ENCODE measurements around the gene MLKL. TPM values are rescaled to one million over a fixed set of nuclear protein-coding genes. Genes with fewer than 3 reads are reported as not detected.

Gene MLKL
- total RNA-seq, 2 experiments from 2014 or later: 30.3 TPM

GRCh38 chr16:74740795-74741304 is 40.2 kb upstream of the MLKL start:
- H3K27ac Mint-ChIP-seq: no peak overlapping the region
- no peaks in the 10 kb centered on the region for H3K9me3 Mint-ChIP-seq (ENCODE audit: low read depth)
- H3K27me3 Mint-ChIP-seq: peaks cover 2% of the 10 kb centered on the region
- no peaks in the 10 kb centered on the region for H3K36me3 Mint-ChIP-seq (ENCODE audit: low read depth)
- ChIA-PET POLR2A (no interaction called here), CTCF (interaction anchor here (0.6 kb wide), 1 partner anchor 371 kb away, joined by 3 read pairs; no protein-coding TSS in a partner anchor)
- H3K4me3 Mint-ChIP-seq: no peak overlapping the region
- no peaks in the 10 kb centered on the region for H3K4me1 Mint-ChIP-seq
- DNase-seq: no peak
- intact Hi-C loops (cut with DNase I, micrococcal nuclease): no loop called here
- ATAC-seq: peak; percentile 19

- ChIA-PET POLR2A (no interaction called here), CTCF (interaction anchor here (1.3 kb wide), 1 partner anchor 11 kb away, joined by 6 read pairs; no protein-coding TSS in a partner anchor)
- DNase-seq (no peak), ATAC-seq (no peak)
- no peaks in the 10 kb centered on the region for H3K4me1 Mint-ChIP-seq
- peaks cover 2% of the 10 kb centered on the region for H3K27me3 Mint-ChIP-seq
- H3K9me3 Mint-ChIP-seq (ENCODE audit: low read depth): no peaks in the 10 kb centered on the region
- no peaks in the 10 kb centered on the region for H3K36me3 Mint-ChIP-seq (ENCODE audit: low read depth)
- H3K4me3 Mint-ChIP-seq: no peak overlapping the region
- no peak overlapping the region for H3K27ac Mint-ChIP-seq
- intact Hi-C loops (cut with DNase I, micrococcal nuclease): no loop called here
Observed at GRCh38 chr16:74739275-74739674, 38.6 kb upstream of the MLKL start.

DNA sequence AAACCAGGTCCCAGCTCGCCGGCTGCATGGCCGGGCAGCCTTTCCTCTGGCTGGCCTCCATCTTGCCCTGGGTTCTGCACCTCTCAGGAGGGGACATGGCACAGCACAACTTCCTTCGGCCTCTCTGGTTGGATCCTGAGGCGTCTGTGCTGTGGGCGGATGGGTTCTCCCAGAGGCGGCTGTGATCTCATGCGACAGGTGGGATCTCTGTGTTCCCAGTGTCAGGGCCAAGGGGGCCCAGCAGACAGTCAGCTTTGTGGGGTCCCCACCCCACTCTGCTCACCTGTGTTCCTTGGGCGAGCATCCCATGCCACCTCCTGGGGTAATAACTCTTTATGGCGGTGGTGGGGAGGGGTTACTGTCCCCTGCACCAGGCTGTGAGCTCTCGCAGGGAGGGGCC is 38.2 kb upstream of the MLKL start:
- H3K27ac Mint-ChIP-seq: no peak overlapping the region
- H3K4me3 Mint-ChIP-seq: no peak overlapping the region
- CTCF ChIA-PET: interaction anchor here (1.0 to 1.3 kb wide), 2 partner anchors 11 to 37 kb away, joined by 3 to 6 read pairs; no protein-coding TSS in a partner anchor

GRCh38 chr16:74738113-74738541 is 37.5 kb upstream of the MLKL start:
- H3K4me3 Mint-ChIP-seq: no peak overlapping the region

More for the DNA sequence above, 38.2 kb upstream of the MLKL start:
- peaks cover 2% of the 10 kb centered on the region for H3K27me3 Mint-ChIP-seq
- intact Hi-C loops (cut with DNase I, micrococcal nuclease): no loop called here
- no peaks in the 10 kb centered on the region for H3K36me3 Mint-ChIP-seq (ENCODE audit: low read depth)
- no peaks in the 10 kb centered on the region for H3K9me3 Mint-ChIP-seq (ENCODE audit: low read depth)
- POLR2A ChIA-PET: no interaction called here
- DNase-seq (no peak), ATAC-seq (no peak)
- no peaks in the 10 kb centered on the region for H3K4me1 Mint-ChIP-seq

GRCh38 chr16:74737521-74737920 is 36.9 kb upstream of the MLKL start:
- peaks cover 2% of the 10 kb centered on the region for H3K27me3 Mint-ChIP-seq
- H3K27ac Mint-ChIP-seq: no peak overlapping the region
- ChIA-PET CTCF (no interaction called here), POLR2A (no interaction called here)
- no peak overlapping the region for H3K4me3 Mint-ChIP-seq
- no peaks in the 10 kb centered on the region for H3K4me1 Mint-ChIP-seq
- ATAC-seq: no peak
- H3K9me3 Mint-ChIP-seq (ENCODE audit: low read depth): no peaks in the 10 kb centered on the region
- intact Hi-C loops (cut with DNase I, micrococcal nuclease): no loop called here
- DNase-seq: no peak
- no peaks in the 10 kb centered on the region for H3K36me3 Mint-ChIP-seq (ENCODE audit: low read depth)

More at GRCh38 chr16:74738113-74738541, 37.5 kb upstream of the MLKL start:
- no peak overlapping the region for H3K27ac Mint-ChIP-seq
- ATAC-seq (no peak), DNase-seq (no peak)
- peaks cover 2% of the 10 kb centered on the region for H3K27me3 Mint-ChIP-seq
- ChIA-PET POLR2A (no interaction called here), CTCF (interaction anchor here (1.0 to 1.3 kb wide), 2 partner anchors 10 to 37 kb away, joined by 3 to 6 read pairs; no protein-coding TSS in a partner anchor)
- H3K9me3 Mint-ChIP-seq (ENCODE audit: low read depth): no peaks in the 10 kb centered on the region
- intact Hi-C loops (cut with DNase I, micrococcal nuclease): no loop called here
- H3K4me1 Mint-ChIP-seq: no peaks in the 10 kb centered on the region
- no peaks in the 10 kb centered on the region for H3K36me3 Mint-ChIP-seq (ENCODE audit: low read depth)

- no peak overlapping the region for H3K4me3 Mint-ChIP-seq
- ATAC-seq (no peak), DNase-seq (no peak)
- intact Hi-C loops (cut with DNase I, micrococcal nuclease): no loop called here
- no peaks in the 10 kb centered on the region for H3K4me1 Mint-ChIP-seq
- ChIA-PET CTCF (interaction anchor here (1.4 kb wide), 1 partner anchor 10 kb away, joined by 5 read pairs; no protein-coding TSS in a partner anchor), POLR2A (no interaction called here)
- peaks cover 2% of the 10 kb centered on the region for H3K27me3 Mint-ChIP-seq
- H3K36me3 Mint-ChIP-seq (ENCODE audit: low read depth): no peaks in the 10 kb centered on the region
- no peaks in the 10 kb centered on the region for H3K9me3 Mint-ChIP-seq (ENCODE audit: low read depth)
- no peak overlapping the region for H3K27ac Mint-ChIP-seq
Observed at GRCh38 chr16:74736531-74737157, 36.0 kb upstream of the MLKL start.

DNA sequence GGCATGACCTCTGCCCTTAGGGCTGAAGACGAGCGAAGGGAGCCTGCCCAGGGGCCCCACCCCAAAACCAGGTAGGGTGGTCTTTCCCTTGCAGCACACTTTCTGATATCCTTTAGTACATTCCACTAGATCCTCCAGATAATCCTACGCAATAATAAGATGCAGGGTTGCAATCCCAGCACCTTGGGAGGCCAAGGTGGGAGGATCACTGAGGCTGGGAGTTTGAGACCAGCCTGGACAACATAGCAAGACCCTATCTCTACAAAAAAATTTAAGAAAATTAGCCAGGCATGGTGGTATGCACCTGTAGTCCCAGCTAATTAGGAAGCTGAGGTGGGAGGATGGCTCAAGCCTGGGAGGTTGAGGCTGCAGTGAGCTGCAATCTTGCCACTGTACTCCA is 34.9 kb upstream of the MLKL start:
- Mint-ChIP-seq H3K9me3 (ENCODE audit: low read depth) (no peaks in the 10 kb centered on the region), H3K4me3 (no peak overlapping the region), H3K36me3 (ENCODE audit: low read depth) (no peaks in the 10 kb centered on the region), H3K27me3 (peaks cover 2% of the 10 kb centered on the region), H3K4me1 (peaks cover 3% of the 10 kb centered on the region), H3K27ac (no peak overlapping the region)
- ChIA-PET CTCF (interaction anchor here (0.5 to 1.4 kb wide), 2 partner anchors 9 to 248 kb away, joined by 3 to 5 read pairs; no protein-coding TSS in a partner anchor), POLR2A (no interaction called here)
- DNase-seq (no peak), ATAC-seq (no peak)
- intact Hi-C loops (cut with DNase I, micrococcal nuclease): no loop called here

- H3K36me3 Mint-ChIP-seq (ENCODE audit: low read depth): no peaks in the 10 kb centered on the region
- peaks cover 7% of the 10 kb centered on the region for H3K4me1 Mint-ChIP-seq
- H3K27ac Mint-ChIP-seq: no peak overlapping the region
- intact Hi-C loops (cut with DNase I, micrococcal nuclease): no loop called here
- POLR2A ChIA-PET: no interaction called here
- peaks cover 2% of the 10 kb centered on the region for H3K27me3 Mint-ChIP-seq
- ATAC-seq (no peak), DNase-seq (no peak)
- H3K9me3 Mint-ChIP-seq (ENCODE audit: low read depth): no peaks in the 10 kb centered on the region
- CTCF ChIA-PET: interaction anchor here (1.4 kb wide), 1 partner anchor 8 kb away, joined by 5 read pairs; no protein-coding TSS in a partner anchor
- no peak overlapping the region for H3K4me3 Mint-ChIP-seq
Observed at GRCh38 chr16:74735162-74735452, 34.4 kb upstream of the MLKL start.

DNA sequence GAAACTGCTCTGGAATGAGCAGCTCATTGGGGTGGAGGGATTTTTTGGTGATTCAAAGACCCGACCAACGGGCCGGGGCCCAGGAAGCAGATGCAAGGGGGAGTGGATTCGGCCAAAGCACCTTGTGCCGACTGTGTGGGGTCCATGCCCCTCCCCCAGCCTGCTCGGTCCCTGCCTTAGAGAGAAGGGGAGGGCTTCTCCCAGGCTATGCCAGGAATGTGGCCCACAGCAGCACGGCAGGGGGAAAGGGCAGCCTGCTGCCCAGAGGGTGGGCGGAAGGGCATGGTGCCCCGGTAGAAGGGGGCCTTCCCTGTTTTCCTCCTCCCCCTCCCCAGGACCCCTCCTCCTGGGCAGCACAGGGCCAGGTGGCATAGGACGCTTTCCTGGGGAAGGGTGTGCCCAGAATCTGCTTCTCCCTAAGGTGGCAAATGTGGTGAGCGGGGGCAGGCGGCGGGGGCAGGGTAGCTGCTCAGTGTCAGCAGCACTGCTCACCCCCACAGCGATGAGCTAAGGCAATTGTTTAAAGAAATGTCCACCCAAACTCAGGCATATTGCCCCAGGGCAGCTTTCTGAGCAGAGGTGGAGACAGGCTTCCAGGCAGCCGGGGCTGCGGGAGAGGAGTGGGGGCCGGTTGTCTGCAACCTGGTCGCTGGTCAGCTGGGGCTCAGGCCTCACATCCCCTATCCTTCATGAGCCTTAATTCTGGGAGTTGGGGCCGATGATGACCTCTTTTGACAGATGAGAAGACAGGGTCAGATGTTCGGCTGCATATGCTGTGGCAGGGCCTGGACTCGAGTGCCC is 33.9 kb upstream of the MLKL start:
- no peak for DNase-seq
- ChIA-PET POLR2A (no interaction called here), CTCF (interaction anchor here (0.6 kb wide), 1 partner anchor 108 kb away, joined by 3 read pairs; no protein-coding TSS in a partner anchor)
- no peaks in the 10 kb centered on the region for H3K27me3 Mint-ChIP-seq
- peaks cover 11% of the 10 kb centered on the region for H3K4me1 Mint-ChIP-seq
- no peak overlapping the region for H3K4me3 Mint-ChIP-seq
- no peaks in the 10 kb centered on the region for H3K36me3 Mint-ChIP-seq (ENCODE audit: low read depth)
- ATAC-seq: no peak
- H3K9me3 Mint-ChIP-seq (ENCODE audit: low read depth): no peaks in the 10 kb centered on the region
- no peak overlapping the region for H3K27ac Mint-ChIP-seq
- intact Hi-C loops (cut with DNase I, micrococcal nuclease): no loop called here

- H3K4me1 Mint-ChIP-seq: peaks cover 12% of the 10 kb centered on the region
- ChIA-PET POLR2A (no interaction called here), CTCF (interaction anchor here (0.6 to 1.4 kb wide), 2 partner anchors 23 to 129 kb away, joined by 3 read pairs; no protein-coding TSS in a partner anchor)
- no peaks in the 10 kb centered on the region for H3K27me3 Mint-ChIP-seq
- no peaks in the 10 kb centered on the region for H3K36me3 Mint-ChIP-seq (ENCODE audit: low read depth)
- ATAC-seq (no peak), DNase-seq (no peak)
- H3K27ac Mint-ChIP-seq: no peak overlapping the region
- no peak overlapping the region for H3K4me3 Mint-ChIP-seq
- no peaks in the 10 kb centered on the region for H3K9me3 Mint-ChIP-seq (ENCODE audit: low read depth)
- intact Hi-C loops (cut with DNase I, micrococcal nuclease): no loop called here
Observed at GRCh38 chr16:74732707-74733350, 32.2 kb upstream of the MLKL start.

DNA sequence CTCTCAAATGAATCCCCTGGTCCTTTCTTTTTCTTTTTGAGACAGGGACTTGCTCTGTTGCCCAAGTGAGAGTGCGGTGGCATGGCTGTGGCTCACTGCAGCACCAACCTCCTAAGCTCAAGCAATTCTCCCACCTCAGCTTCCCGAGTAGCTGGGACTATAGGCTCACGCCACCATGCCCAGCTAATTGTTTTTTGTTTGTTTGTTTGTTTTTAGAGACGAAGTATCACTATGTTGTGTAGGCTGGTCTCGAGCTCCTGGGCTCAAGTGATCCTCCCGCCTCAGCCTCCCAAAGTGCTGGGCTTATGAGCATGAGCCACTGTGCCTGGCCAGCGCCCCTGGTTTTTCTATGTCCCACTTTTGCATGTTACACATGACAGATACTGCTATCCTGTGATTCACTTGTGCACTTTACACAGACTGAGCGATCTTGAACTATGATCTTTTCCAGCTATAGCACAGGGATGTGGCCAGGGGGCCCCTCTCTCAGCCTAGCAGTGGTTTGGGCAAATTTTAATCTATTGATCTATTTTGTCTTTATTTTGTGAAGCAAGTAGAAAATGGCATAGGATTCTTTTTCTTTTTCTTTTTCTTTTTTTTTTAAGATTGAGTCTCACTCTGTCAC is 31.3 kb upstream of the MLKL start:
- intact Hi-C loops (cut with DNase I, micrococcal nuclease): no loop called here
- H3K27ac Mint-ChIP-seq: no peak overlapping the region
- no peaks in the 10 kb centered on the region for H3K27me3 Mint-ChIP-seq
- peaks cover 2% of the 10 kb centered on the region for H3K9me3 Mint-ChIP-seq (ENCODE audit: low read depth)
- peaks cover 12% of the 10 kb centered on the region for H3K4me1 Mint-ChIP-seq
- CTCF ChIA-PET: interaction anchor here (0.6 to 1.2 kb wide), 4 partner anchors 16 to 131 kb away, joined by 3 to 4 read pairs (median 3); no protein-coding TSS in a partner anchor
- ATAC-seq: no peak
- POLR2A ChIA-PET: interaction anchor here (0.7 kb wide), 1 partner anchor 21 kb away, joined by 3 read pairs; no protein-coding TSS in a partner anchor
- no peaks in the 10 kb centered on the region for H3K36me3 Mint-ChIP-seq (ENCODE audit: low read depth)
- DNase-seq: no peak
- H3K4me3 Mint-ChIP-seq: no peak overlapping the region

All from activated CD4-positive, alpha-beta T cell treated with anti-CD3 and anti-CD28 coated beads for 36 hours (primary cell).